Stimulated activated CD4-positive, alpha-beta T cell treated with anti-CD3 and anti-CD28 coated beads, Interleukin-1b, Interleukin-23, amount 100 ng/mL, for 4 hours (primary cell): Measurements from ENCODE around the gene ZNRF1.

ENCODE experiments used
- DNase-seq, 2 donors: peaks; one replicate each; pipeline ENCODE4 v3.0.0-alpha.2; 2020; ENCODE audit warnings: low read depth in 2 of 2

The ZNRF1 gene

GRCh38 chr16:75147968-75148310 is 149.1 kb downstream of the ZNRF1 start:
- DNase-seq: no peak

GRCh38 chr16:75148311-75149195 is 149.7 kb downstream of the ZNRF1 start, which contains the start of gene ZFP1:
TSS of gene ZFP1 (plus strand) at chr16:75148524. CDS start at chr16:75152952, 4,428 bp downstream.
- peak; percentile 93 to 94 for DNase-seq

- no peak for DNase-seq
Observed at GRCh38 chr16:75151798-75152197, 153.0 kb downstream of the ZNRF1 start.

GRCh38 chr16:75152635-75153034 is 153.8 kb downstream of the ZNRF1 start:
- no peak for DNase-seq

- DNase-seq: no peak
Observed at GRCh38 chr16:75160386-75160785, 161.6 kb downstream of the ZNRF1 start.
